Activated CD8-positive, alpha-beta memory T cell treated with anti-CD3 and anti-CD28 coated beads for 4 hours (primary cell): ENCODE results near the gene LRRC3.

ENCODE experiments used
- DNase-seq, 2 donors: peaks; one replicate each; pipeline ENCODE4 v3.0.0-alpha.2; 2020; ENCODE audit warnings: low read depth in 2 of 2

The LRRC3 gene

GRCh38 chr21:44479556-44480199, 24.4 kb downstream of the LRRC3 start:
- DNase-seq = peak in 1 of 2 donors; percentile 14

GRCh38 chr21:44480200-44481053, 25.1 kb downstream of the LRRC3 start:
- DNase-seq = no peak

- no peak for DNase-seq
Observed at GRCh38 chr21:44482581-44483287, 27.4 kb downstream of the LRRC3 start.

- DNase-seq = no peak
Observed at GRCh38 chr21:44483288-44484237, 28.3 kb downstream of the LRRC3 start.

GRCh38 chr21:44484498-44485253, 29.4 kb downstream of the LRRC3 start:
- no peak for DNase-seq

GRCh38 chr21:44485254-44485793, 30.0 kb downstream of the LRRC3 start:
- DNase-seq = peak; percentile 14 to 18

- DNase-seq = no peak
Observed at GRCh38 chr21:44485796-44486195, 30.5 kb downstream of the LRRC3 start.

GRCh38 chr21:44486302-44486701, 31.0 kb downstream of the LRRC3 start:
- DNase-seq = no peak

GRCh38 chr21:44487831-44488230, 32.5 kb downstream of the LRRC3 start:
- DNase-seq = no peak

- no peak for DNase-seq
Observed at GRCh38 chr21:44489962-44490361, 34.7 kb downstream of the LRRC3 start.

- DNase-seq = no peak
Observed at GRCh38 chr21:44490405-44490804, 35.1 kb downstream of the LRRC3 start.

GRCh38 chr21:44490816-44491215, 35.5 kb downstream of the LRRC3 start:
- no peak for DNase-seq

GRCh38 chr21:44492567-44493385, 37.5 kb downstream of the LRRC3 start:
- DNase-seq = no peak

- DNase-seq = no peak
Observed at GRCh38 chr21:44494418-44494817, 39.1 kb downstream of the LRRC3 start.

- no peak for DNase-seq
Observed at GRCh38 chr21:44494956-44495355, 39.6 kb downstream of the LRRC3 start.

- DNase-seq = no peak
Observed at GRCh38 chr21:44495611-44496563, 40.6 kb downstream of the LRRC3 start.

GRCh38 chr21:44496564-44497550, 41.5 kb downstream of the LRRC3 start:
- no peak for DNase-seq
